ENCODE data around the gene ANKRD39. TPM values are rescaled to one million over a fixed set of nuclear protein-coding genes. Genes with fewer than 3 reads are reported as not detected.

ANKRD39 gene
- total RNA-seq, 4 donors from 2014 or later: 5.8 to 17.3 (median 15.4) TPM

GRCh38 chr2:96816127-96816835, 41.5 kb downstream of the ANKRD39 start, which contains the start of gene CNNM3:
Gene CNNM3, plus strand, starts transcription at chr2:96816268. Its CDS starts 10 bp downstream, at chr2:96816278.
- peak; percentile 79 to 86 for TF ChIP-seq POLR2A (IDR thresholded peaks at IDR 0.05)
- peak; percentile 47 to 85 (median 76) for TF ChIP-seq CTCF (IDR thresholded peaks at IDR 0.05)
- H3K4me1 ChIP-seq: peaks cover 8 to 72% (median 32%) of the 10 kb centered on the region in 4 donors
- DNase-seq: peak; percentile 97 to 99 (median 98)
- no peaks in the 10 kb centered on the region for H3K36me3 ChIP-seq
- no peaks in the 10 kb centered on the region for H3K9me3 ChIP-seq
- peak within 1 kb of the TSS; percentile 82 to 86 (median 85) for H3K4me3 ChIP-seq
- peak within 1 kb of the TSS; percentile 92 to 100 (median 98) for H3K27ac ChIP-seq
- H3K27me3 ChIP-seq: no peaks in the 10 kb centered on the region

- H3K4me3 ChIP-seq: peak overlapping the region; percentile 82 to 86 (median 85)
- no peaks in the 10 kb centered on the region for H3K36me3 ChIP-seq
- H3K4me1 ChIP-seq: peaks cover 8 to 71% (median 29%) of the 10 kb centered on the region in 4 donors
- no peaks in the 10 kb centered on the region for H3K27me3 ChIP-seq
- peak in 2 of 3 donors; percentile 51 to 56 for DNase-seq
- H3K9me3 ChIP-seq: no peaks in the 10 kb centered on the region
- peak overlapping the region; percentile 92 to 100 (median 98) for H3K27ac ChIP-seq
- TF ChIP-seq POLR2A (IDR thresholded peaks at IDR 0.05) (no peak), CTCF (IDR thresholded peaks at IDR 0.05) (no peak)
Observed at GRCh38 chr2:96815326-96816126, 42.3 kb downstream of the ANKRD39 start.

GRCh38 chr2:96813656-96814055, 44.2 kb downstream of the ANKRD39 start:
- H3K36me3 ChIP-seq: peaks cover 0 to 15% (median 0%) of the 10 kb centered on the region in 3 donors
- H3K4me1 ChIP-seq: peaks cover 0 to 64% (median 16%) of the 10 kb centered on the region in 4 donors
- no peak for DNase-seq
- no peak overlapping the region for H3K4me3 ChIP-seq
- H3K9me3 ChIP-seq: no peaks in the 10 kb centered on the region
- peak overlapping the region in 2 of 4 donors; percentile 2 to 10 for H3K27ac ChIP-seq
- no peaks in the 10 kb centered on the region for H3K27me3 ChIP-seq
- TF ChIP-seq CTCF (IDR thresholded peaks at IDR 0.05): no peak
- TF ChIP-seq POLR2A (IDR thresholded peaks at IDR 0.05): no peak

- Histone ChIP-seq H3K27ac (peak overlapping the region in 1 of 4 donors; percentile 41), H3K4me1 (peaks cover 0 to 47% (median 3%) of the 10 kb centered on the region in 4 donors), H3K9me3 (no peaks in the 10 kb centered on the region), H3K36me3 (peaks cover 0 to 24% (median 0%) of the 10 kb centered on the region in 3 donors), H3K4me3 (no peak overlapping the region), H3K27me3 (no peaks in the 10 kb centered on the region)
- DNase-seq: no peak
- TF ChIP-seq CTCF (IDR thresholded peaks at IDR 0.05) (no peak), POLR2A (IDR thresholded peaks at IDR 0.05) (no peak)
Observed at GRCh38 chr2:96811917-96812316, 45.9 kb downstream of the ANKRD39 start.

GRCh38 chr2:96810783-96811192, 47.0 kb downstream of the ANKRD39 start:
- TF ChIP-seq POLR2A (IDR thresholded peaks at IDR 0.05) (no peak), CTCF (IDR thresholded peaks at IDR 0.05) (no peak)
- DNase-seq: no peak
- peaks cover 0 to 24% (median 0%) of the 10 kb centered on the region in 3 donors for H3K36me3 ChIP-seq
- no peak overlapping the region for H3K27ac ChIP-seq
- no peaks in the 10 kb centered on the region for H3K27me3 ChIP-seq
- H3K9me3 ChIP-seq: no peaks in the 10 kb centered on the region
- no peak overlapping the region for H3K4me3 ChIP-seq
- peaks cover 0 to 47% (median 5%) of the 10 kb centered on the region in 4 donors for H3K4me1 ChIP-seq

Data from Peyer's patch (tissue), 4 donors.